Upper lobe of left lung (tissue), 4 donors: Measurements from ENCODE around the gene GARRE1.
"Not testable (repeated sequence)": the region's sequence is repeated elsewhere in the genome, so short reads cannot be mapped to it uniquely, and the experiment has no call there.

Experiments
- CTCF ChIP-seq, 6 experiments: fragments of 450-650 bp in 4 of 6; fragments of 200-600 bp in 2 of 6; sonication (generic) in 2 of 6; IDR thresholded peaks; one replicate each; pipeline ENCODE4 v1.5.1; 2016 to 2019; ENCODE audit warnings: antibody characterized with exemption in 6 of 6
- POLR2A ChIP-seq, 4 donors: fragments of 450-650 bp; IDR thresholded peaks; one replicate each; pipeline ENCODE4 v1.5.1; 2016 to 2017; ENCODE audit warnings: antibody characterized with exemption in 4 of 4, mild to moderate bottlenecking in 2 of 4
- POLR2AphosphoS5 ChIP-seq, 2 donors: sonication (generic); formaldehyde crosslinking; IDR thresholded peaks; one replicate each; pipeline ENCODE4 v1.5.1; 2017; ENCODE audit warnings: antibody characterized with exemption in 2 of 2

- not testable (repeated sequence) for TF ChIP-seq POLR2AphosphoS5, CTCF, POLR2A (IDR thresholded peaks at IDR 0.05)
Observed at GRCh38 chr19:34253167-34253566, 1.2 kb upstream of the GARRE1 start.
